Measurements from ENCODE around the gene POLR2H.

- no peak for TF ChIP-seq POLR2AphosphoS5 (IDR thresholded peaks at IDR 0.05)
- no peak for TF ChIP-seq CTCF (IDR thresholded peaks at IDR 0.05)
- TF ChIP-seq EP300 (IDR thresholded peaks at IDR 0.05): no peak
These were observed 17.3 kb downstream of the POLR2H start for GRCh38 chr3:184378651-184379357.
